ENCODE data around the gene OLFM1.
A peak's percentile ranks its signal among the peaks of the same experiment; 100 is the strongest.

The OLFM1 gene

GRCh38 chr9:135130207-135130976, 42.9 kb downstream of the OLFM1 start:
- peaks cover 50% of the 10 kb centered on the region for H3K27me3 ChIP-seq (replicated peaks; ENCODE audit: control insufficient read depth, insufficient read depth, low read length)
- no peak overlapping the region for H3K9ac ChIP-seq (ENCODE audit: low read length)
- no peaks in the 10 kb centered on the region for H3K36me3 ChIP-seq (ENCODE audit: control insufficient read depth, insufficient read depth, low read length, severe bottlenecking)
- peaks cover 9% of the 10 kb centered on the region for H3K4me1 ChIP-seq (ENCODE audit: control insufficient read depth, insufficient read depth, low read length)
- DNase-seq (ENCODE audit: low read depth): no peak
- H3K4me3 ChIP-seq (ENCODE audit: low read length): no peak overlapping the region
- no peaks in the 10 kb centered on the region for H3K9me3 ChIP-seq (ENCODE audit: control insufficient read depth, low read length)

GRCh38 chr9:135131488-135131887, 44.0 kb downstream of the OLFM1 start:
- DNase-seq (ENCODE audit: low read depth): no peak
- Histone ChIP-seq H3K9ac (ENCODE audit: low read length) (no peak overlapping the region), H3K4me1 (ENCODE audit: control insufficient read depth, insufficient read depth, low read length) (peaks cover 9% of the 10 kb centered on the region), H3K4me3 (ENCODE audit: low read length) (no peak overlapping the region), H3K9me3 (ENCODE audit: control insufficient read depth, low read length) (no peaks in the 10 kb centered on the region), H3K27me3 (replicated peaks; ENCODE audit: control insufficient read depth, insufficient read depth, low read length) (peaks cover 49% of the 10 kb centered on the region), H3K36me3 (ENCODE audit: control insufficient read depth, insufficient read depth, low read length, severe bottlenecking) (no peaks in the 10 kb centered on the region)

GRCh38 chr9:135132008-135132407, 44.5 kb downstream of the OLFM1 start:
- DNase-seq (ENCODE audit: low read depth): no peak
- Histone ChIP-seq H3K36me3 (ENCODE audit: control insufficient read depth, insufficient read depth, low read length, severe bottlenecking) (no peaks in the 10 kb centered on the region), H3K4me3 (ENCODE audit: low read length) (no peak overlapping the region), H3K9me3 (ENCODE audit: control insufficient read depth, low read length) (no peaks in the 10 kb centered on the region), H3K4me1 (ENCODE audit: control insufficient read depth, insufficient read depth, low read length) (peaks cover 11% of the 10 kb centered on the region), H3K9ac (ENCODE audit: low read length) (no peak overlapping the region), H3K27me3 (replicated peaks; ENCODE audit: control insufficient read depth, insufficient read depth, low read length) (peaks cover 53% of the 10 kb centered on the region)

- DNase-seq (ENCODE audit: low read depth): no peak
Measured at GRCh38 chr9:135134268-135135022, 47.0 kb downstream of the OLFM1 start.

GRCh38 chr9:135135171-135135928, 47.9 kb downstream of the OLFM1 start:
- Histone ChIP-seq H3K9ac (ENCODE audit: low read length) (no peak overlapping the region), H3K36me3 (ENCODE audit: control insufficient read depth, insufficient read depth, low read length, severe bottlenecking) (no peaks in the 10 kb centered on the region), H3K4me3 (ENCODE audit: low read length) (no peak overlapping the region), H3K27me3 (replicated peaks; ENCODE audit: control insufficient read depth, insufficient read depth, low read length) (peaks cover 50% of the 10 kb centered on the region), H3K4me1 (ENCODE audit: control insufficient read depth, insufficient read depth, low read length) (peaks cover 15% of the 10 kb centered on the region), H3K9me3 (ENCODE audit: control insufficient read depth, low read length) (peaks cover 14% of the 10 kb centered on the region)
- DNase-seq (ENCODE audit: low read depth): no peak

More at GRCh38 chr9:135134268-135135022, 47.0 kb downstream of the OLFM1 start:
- no peak overlapping the region for H3K9ac ChIP-seq (ENCODE audit: low read length)
- peaks cover 56% of the 10 kb centered on the region for H3K27me3 ChIP-seq (replicated peaks; ENCODE audit: control insufficient read depth, insufficient read depth, low read length)
- H3K9me3 ChIP-seq (ENCODE audit: control insufficient read depth, low read length): peaks cover 14% of the 10 kb centered on the region
- H3K4me1 ChIP-seq (ENCODE audit: control insufficient read depth, insufficient read depth, low read length): peaks cover 15% of the 10 kb centered on the region
- H3K4me3 ChIP-seq (ENCODE audit: low read length): no peak overlapping the region
- no peaks in the 10 kb centered on the region for H3K36me3 ChIP-seq (ENCODE audit: control insufficient read depth, insufficient read depth, low read length, severe bottlenecking)

GRCh38 chr9:135135929-135136315, 48.5 kb downstream of the OLFM1 start:
- peaks cover 14% of the 10 kb centered on the region for H3K9me3 ChIP-seq (ENCODE audit: control insufficient read depth, low read length)
- peaks cover 47% of the 10 kb centered on the region for H3K27me3 ChIP-seq (replicated peaks; ENCODE audit: control insufficient read depth, insufficient read depth, low read length)
- no peaks in the 10 kb centered on the region for H3K36me3 ChIP-seq (ENCODE audit: control insufficient read depth, insufficient read depth, low read length, severe bottlenecking)
- H3K4me1 ChIP-seq (ENCODE audit: control insufficient read depth, insufficient read depth, low read length): peaks cover 15% of the 10 kb centered on the region
- H3K9ac ChIP-seq (ENCODE audit: low read length): no peak overlapping the region
- no peak for DNase-seq (ENCODE audit: low read depth)
- no peak overlapping the region for H3K4me3 ChIP-seq (ENCODE audit: low read length)

GRCh38 chr9:135136481-135136880, 49.0 kb downstream of the OLFM1 start:
- H3K9me3 ChIP-seq (ENCODE audit: control insufficient read depth, low read length): peaks cover 14% of the 10 kb centered on the region
- H3K27me3 ChIP-seq (replicated peaks; ENCODE audit: control insufficient read depth, insufficient read depth, low read length): peaks cover 45% of the 10 kb centered on the region
- no peak for DNase-seq (ENCODE audit: low read depth)
- H3K36me3 ChIP-seq (ENCODE audit: control insufficient read depth, insufficient read depth, low read length, severe bottlenecking): no peaks in the 10 kb centered on the region
- H3K9ac ChIP-seq (ENCODE audit: low read length): no peak overlapping the region
- no peak overlapping the region for H3K4me3 ChIP-seq (ENCODE audit: low read length)
- peaks cover 15% of the 10 kb centered on the region for H3K4me1 ChIP-seq (ENCODE audit: control insufficient read depth, insufficient read depth, low read length)

- Histone ChIP-seq H3K4me3 (ENCODE audit: low read length) (no peak overlapping the region), H3K27me3 (replicated peaks; ENCODE audit: control insufficient read depth, insufficient read depth, low read length) (peaks cover 37% of the 10 kb centered on the region), H3K4me1 (ENCODE audit: control insufficient read depth, insufficient read depth, low read length) (peaks cover 15% of the 10 kb centered on the region), H3K9ac (ENCODE audit: low read length) (no peak overlapping the region), H3K9me3 (ENCODE audit: control insufficient read depth, low read length) (peaks cover 17% of the 10 kb centered on the region), H3K36me3 (ENCODE audit: control insufficient read depth, insufficient read depth, low read length, severe bottlenecking) (no peaks in the 10 kb centered on the region)
- peak; percentile 10 for DNase-seq (ENCODE audit: low read depth)
Measured at GRCh38 chr9:135136991-135137832, 49.7 kb downstream of the OLFM1 start.

GRCh38 chr9:135138078-135138855, 50.8 kb downstream of the OLFM1 start:
- H3K9me3 ChIP-seq (ENCODE audit: control insufficient read depth, low read length): peaks cover 20% of the 10 kb centered on the region
- no peaks in the 10 kb centered on the region for H3K36me3 ChIP-seq (ENCODE audit: control insufficient read depth, insufficient read depth, low read length, severe bottlenecking)
- H3K4me3 ChIP-seq (ENCODE audit: low read length): no peak overlapping the region
- DNase-seq (ENCODE audit: low read depth): no peak
- H3K27me3 ChIP-seq (replicated peaks; ENCODE audit: control insufficient read depth, insufficient read depth, low read length): peaks cover 28% of the 10 kb centered on the region
- H3K4me1 ChIP-seq (ENCODE audit: control insufficient read depth, insufficient read depth, low read length): peaks cover 15% of the 10 kb centered on the region
- no peak overlapping the region for H3K9ac ChIP-seq (ENCODE audit: low read length)

- H3K27me3 ChIP-seq (replicated peaks; ENCODE audit: control insufficient read depth, insufficient read depth, low read length): peaks cover 18% of the 10 kb centered on the region
- H3K4me3 ChIP-seq (ENCODE audit: low read length): no peak overlapping the region
- DNase-seq (ENCODE audit: low read depth): no peak
- H3K4me1 ChIP-seq (ENCODE audit: control insufficient read depth, insufficient read depth, low read length): peaks cover 12% of the 10 kb centered on the region
- H3K9me3 ChIP-seq (ENCODE audit: control insufficient read depth, low read length): peaks cover 20% of the 10 kb centered on the region
- no peaks in the 10 kb centered on the region for H3K36me3 ChIP-seq (ENCODE audit: control insufficient read depth, insufficient read depth, low read length, severe bottlenecking)
- H3K9ac ChIP-seq (ENCODE audit: low read length): no peak overlapping the region
Measured at GRCh38 chr9:135139366-135139959, 52.0 kb downstream of the OLFM1 start.

Data from adipocyte (in vitro differentiated cells).